HG02884 (cell line): Measurements from ENCODE around the gene SCN9A.
"Not testable (repeated sequence)": the region's sequence is repeated elsewhere in the genome, so short reads cannot be mapped to it uniquely, and the experiment has no call there.

Source experiments
- ATAC-seq: cut with Tn5 transposase; IDR thresholded peaks from one replicate; pipeline ENCODE4 v1.9.1; 2021; ENCODE audit warnings: mild to moderate bottlenecking, moderate library complexity; ENCODE audit not compliant: unreplicated experiment

The SCN9A gene

GRCh38 chr2:166375736-166376487 is at the start of gene SCN9A:
Gene SCN9A, minus strand, starts transcription at chr2:166375944. Its CDS starts 64,188 bp downstream, at chr2:166311756.
- ATAC-seq = no peak

GRCh38 chr2:166424841-166425240 is 49.1 kb upstream of the SCN9A start:
- ATAC-seq = no peak

- ATAC-seq = no peak
Measured at GRCh38 chr2:166419616-166419934, 43.8 kb upstream of the SCN9A start.

DNA sequence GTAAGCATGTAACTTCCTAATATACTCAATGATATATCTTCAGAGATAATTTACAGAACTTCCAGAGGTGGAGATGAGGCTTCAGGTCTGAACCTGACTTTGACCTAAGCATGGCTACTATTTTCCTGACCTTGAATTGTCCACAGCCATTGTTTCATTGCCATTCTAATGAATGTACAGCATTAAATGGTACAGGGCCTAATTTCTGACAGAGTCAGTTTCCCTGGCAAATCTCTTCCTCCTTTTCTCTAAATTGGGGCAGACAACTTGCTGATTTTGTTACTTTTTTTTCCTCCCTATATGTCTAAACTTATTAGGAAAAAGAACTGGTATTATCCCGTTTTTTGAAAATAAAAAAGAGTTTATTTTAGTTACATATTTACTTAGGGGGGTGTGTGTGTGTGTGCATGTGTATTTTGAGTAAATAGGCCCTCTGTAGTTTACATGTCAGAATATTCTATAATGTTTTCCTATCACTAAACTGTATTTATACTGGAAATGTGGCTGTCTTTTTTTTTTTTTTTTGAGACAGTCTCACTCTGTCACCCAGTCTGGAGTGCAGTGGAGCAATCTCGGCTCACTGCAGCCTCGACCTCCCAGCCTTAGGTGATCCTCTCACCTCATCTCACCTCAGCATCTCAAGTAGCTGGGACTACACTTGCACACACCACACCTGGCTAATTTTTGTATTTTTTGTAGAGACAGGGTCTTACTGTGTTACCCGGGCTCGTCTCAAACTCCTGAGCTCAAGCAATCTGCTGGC is 43.3 kb upstream of the SCN9A start:
- no peak for ATAC-seq

GRCh38 chr2:166417669-166418068 is 41.9 kb upstream of the SCN9A start:
- no peak for ATAC-seq

DNA sequence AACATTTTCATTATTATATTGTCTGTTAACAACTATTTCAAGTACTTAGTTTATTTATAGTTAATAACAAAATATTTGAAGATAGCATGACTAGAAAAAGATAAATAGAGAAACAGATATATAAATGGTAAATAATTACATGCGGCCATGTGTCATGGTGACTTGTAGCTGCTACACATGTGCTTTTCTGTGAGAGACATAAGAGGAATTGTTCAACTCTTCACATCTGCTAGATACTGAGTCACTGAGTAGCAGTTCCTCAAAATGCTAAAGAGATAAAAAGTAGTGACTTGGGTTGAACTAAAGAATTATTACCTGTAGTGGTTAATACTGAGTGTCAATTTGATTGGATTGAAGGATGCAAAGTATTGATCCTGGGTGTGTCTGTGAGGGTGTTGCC is 37.5 kb upstream of the SCN9A start:
- no peak for ATAC-seq

- ATAC-seq = no peak
Measured at GRCh38 chr2:166411473-166412230, 35.9 kb upstream of the SCN9A start.

GRCh38 chr2:166410828-166411472 is 35.2 kb upstream of the SCN9A start:
- ATAC-seq = no peak

GRCh38 chr2:166407746-166408145 is 32.0 kb upstream of the SCN9A start:
- ATAC-seq = not testable (repeated sequence)

DNA sequence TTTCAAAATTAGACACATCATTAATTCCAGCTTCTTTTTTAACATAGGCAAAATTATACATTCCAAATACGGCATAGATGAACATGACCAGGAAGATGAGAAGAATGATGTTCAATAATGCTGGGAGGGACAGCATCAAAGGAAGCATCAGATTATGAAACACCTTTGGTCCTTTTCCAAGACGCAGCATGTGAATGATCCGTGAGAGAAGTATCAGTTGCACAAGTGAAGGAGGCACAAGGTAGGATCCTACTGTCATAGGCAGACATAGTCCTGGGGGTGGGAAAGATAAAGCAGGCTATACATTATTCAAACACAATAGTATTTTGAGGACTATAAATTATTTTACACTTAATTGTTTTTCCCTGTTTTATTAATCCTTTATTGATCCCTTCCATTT is 30.6 kb upstream of the SCN9A start:
- no peak for ATAC-seq

DNA sequence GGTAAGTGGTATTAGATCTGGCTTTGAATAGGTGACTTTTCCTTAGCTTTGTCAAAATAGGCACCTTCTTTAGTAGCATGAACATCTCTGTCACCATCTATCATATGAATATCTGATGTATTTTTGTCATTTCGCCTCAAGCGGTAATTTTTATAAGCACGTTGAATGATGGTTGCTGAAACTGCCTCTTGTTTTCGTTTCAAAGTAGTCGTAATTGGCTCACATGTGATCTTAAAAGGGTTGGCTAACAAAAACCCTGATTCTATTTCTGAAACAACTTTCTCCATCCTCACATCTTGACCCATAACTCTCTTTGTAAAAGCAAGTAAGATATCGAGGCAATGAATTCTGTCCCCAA is 29.8 kb upstream of the SCN9A start:
- ATAC-seq = no peak

GRCh38 chr2:166404831-166405568 is 29.3 kb upstream of the SCN9A start:
- ATAC-seq = no peak

DNA sequence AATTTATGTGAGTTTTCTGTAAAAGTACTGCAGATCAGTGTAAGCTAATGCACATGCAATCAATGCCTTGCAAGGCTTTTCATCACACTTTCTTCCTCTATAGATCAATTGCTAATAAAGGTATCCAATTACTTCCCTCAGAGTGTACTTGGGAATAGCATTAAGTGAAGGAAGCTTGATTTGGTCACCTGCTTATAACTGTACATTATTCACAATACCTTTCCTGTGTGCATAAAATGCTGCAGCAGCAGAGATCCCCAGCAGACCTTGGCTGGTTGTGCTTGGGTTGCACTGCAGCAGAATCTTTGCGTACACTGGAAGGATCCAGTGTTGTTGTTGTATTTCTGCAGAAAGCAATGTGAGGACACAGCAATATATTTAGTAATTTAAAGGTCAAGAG is 18.5 kb upstream of the SCN9A start:
- no peak for ATAC-seq

GRCh38 chr2:166393008-166393407 is 17.3 kb upstream of the SCN9A start:
- ATAC-seq = no peak

- ATAC-seq = no peak
Measured at GRCh38 chr2:166388481-166389070, 12.8 kb upstream of the SCN9A start.

DNA sequence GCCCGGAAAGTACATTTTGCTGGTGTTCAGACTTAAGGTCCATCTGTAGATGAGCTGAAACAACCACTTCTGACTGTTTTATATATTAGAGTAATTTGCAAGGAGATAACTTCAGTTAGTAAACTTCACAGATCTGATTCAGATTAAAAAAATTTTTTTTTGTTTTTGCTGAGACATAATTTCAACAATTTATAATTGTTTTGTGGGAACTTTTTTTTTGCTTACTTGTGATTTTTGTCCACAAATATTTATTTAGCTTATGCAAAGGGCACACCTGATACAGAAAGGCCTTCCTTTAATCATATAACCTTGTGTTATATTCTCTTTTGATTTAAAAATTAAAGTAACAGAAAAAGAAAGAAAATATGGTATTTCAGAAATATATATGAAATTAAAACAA is 9.6 kb upstream of the SCN9A start:
- ATAC-seq = no peak

DNA sequence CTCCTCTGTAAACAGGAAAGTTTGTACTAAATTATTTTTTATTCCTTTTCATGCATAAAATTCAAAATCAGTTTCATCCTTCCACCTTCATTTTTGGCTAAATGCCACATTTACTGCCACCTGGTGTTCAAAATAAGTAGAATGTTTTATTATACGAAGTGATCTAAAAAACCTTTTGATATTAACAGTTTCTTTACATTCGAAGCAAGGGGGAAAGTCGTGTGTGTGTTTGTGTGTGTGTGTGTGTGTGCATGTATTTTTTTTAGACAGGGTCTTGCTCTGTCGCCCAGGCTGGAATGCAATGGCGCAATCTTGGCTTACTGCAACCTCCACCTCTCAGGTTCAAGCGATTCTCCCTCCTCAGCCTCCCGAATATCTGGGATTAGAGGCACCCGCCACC is 9.0 kb upstream of the SCN9A start:
- no peak for ATAC-seq

DNA sequence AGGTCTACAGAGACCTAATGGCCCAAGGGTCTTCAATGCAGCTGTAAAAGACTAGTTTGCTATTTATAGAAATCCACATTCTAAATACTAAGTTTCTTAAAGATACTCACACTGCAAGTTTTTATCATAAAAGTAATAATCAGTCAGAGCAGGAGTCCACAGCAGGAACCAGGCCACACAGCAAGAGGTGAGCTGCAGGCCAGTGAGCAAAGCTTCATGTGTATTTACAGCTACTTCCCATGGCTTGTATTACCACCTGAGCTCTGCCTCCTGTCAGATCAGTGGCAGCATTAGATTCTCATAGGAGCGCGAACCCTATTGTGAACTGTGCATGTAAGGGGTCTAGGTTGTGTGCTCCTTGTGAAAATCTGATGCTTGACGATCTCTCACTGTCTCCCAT is 6.7 kb upstream of the SCN9A start:
- no peak for ATAC-seq

GRCh38 chr2:166380615-166381014 is 4.9 kb upstream of the SCN9A start:
- ATAC-seq = no peak

DNA sequence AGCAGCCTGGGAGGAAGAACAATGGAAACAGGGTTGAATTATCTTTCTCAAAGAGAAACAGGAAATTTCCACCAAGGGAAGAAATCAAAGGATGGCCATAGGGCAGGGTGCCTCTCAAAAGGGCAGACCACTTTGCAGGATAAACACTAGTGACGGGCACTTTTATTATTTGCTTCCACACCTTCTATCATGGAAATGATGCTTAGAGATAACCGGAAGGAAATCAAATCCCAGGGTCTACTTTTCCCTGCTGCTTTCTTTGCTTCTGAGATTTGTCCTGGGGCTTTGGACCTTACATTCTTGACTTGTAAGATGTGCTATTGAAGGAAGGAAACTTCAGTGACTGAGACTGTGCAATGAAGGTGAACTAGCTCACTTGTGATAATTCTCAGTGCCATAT is 1.1 kb upstream of the SCN9A start:
- no peak for ATAC-seq
